NB4 (cell line): ENCODE data around the gene SMTNL1.

Source experiments
- DNase-seq: peaks from one replicate; pipeline ENCODE4 v3.0.0; 2010; ENCODE audit warnings: low read depth
- H3K4me3 ChIP-seq: one replicate; pipeline ENCODE4 v1.5.1; 2011; ENCODE audit warnings: mild to moderate bottlenecking, low read depth, low read length, moderate library complexity
- CTCF ChIP-seq: IDR thresholded peaks from one replicate; pipeline ENCODE4 v1.5.1; 2012; ENCODE audit warnings: low read depth, low read length
- MAX ChIP-seq: IDR thresholded peaks from 2 replicates; pipeline ENCODE4 v1.6.1; 2011; ENCODE audit warnings: low read depth, low read length
- MYC ChIP-seq: IDR thresholded peaks from 2 replicates; pipeline ENCODE4 v1.6.1; 2011; ENCODE audit warnings: low read depth, low read length
- POLR2A ChIP-seq: IDR thresholded peaks from 2 replicates; pipeline ENCODE4 v1.6.1; 2011; ENCODE audit warnings: mild to moderate bottlenecking; ENCODE audit not compliant: insufficient read length; ENCODE audit errors: extremely low read depth

The SMTNL1 gene

DNA sequence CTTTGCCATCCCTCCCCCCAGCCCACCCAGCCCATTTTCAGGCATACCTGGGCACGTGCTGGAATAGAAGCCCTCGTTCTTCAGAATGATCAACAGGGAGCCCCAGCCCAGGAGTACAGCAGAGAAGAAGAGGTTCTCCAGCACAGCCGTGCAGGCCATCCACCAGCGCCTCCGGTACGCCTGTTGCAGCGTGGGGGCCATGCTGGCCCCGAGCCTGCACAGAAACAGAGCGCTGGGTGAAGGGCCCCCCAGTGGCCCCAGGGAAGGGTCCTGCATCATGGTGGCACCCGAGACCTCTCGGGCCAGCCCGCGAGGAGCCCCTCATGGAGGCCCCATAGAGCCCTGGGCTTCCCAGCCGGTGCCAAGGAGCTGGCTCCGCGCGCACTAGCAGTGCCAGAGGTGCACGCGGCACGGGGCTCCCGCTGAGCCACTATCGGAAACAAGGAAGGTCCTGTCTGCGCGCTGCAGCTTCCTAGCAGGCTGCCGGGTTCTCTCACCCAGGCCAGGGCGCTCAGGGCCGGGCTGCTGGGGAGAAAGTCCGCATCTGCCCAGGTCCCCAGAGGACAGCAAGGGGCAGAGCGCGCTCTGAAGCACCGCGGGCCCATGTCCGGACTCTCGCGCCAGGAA is 23.4 kb upstream of the SMTNL1 start:
- peak; percentile 84 for DNase-seq
- TF ChIP-seq MYC = no peak; the same call in 1 of the 2 replicates
- no peak for TF ChIP-seq POLR2A
- no peak for TF ChIP-seq CTCF
- peak; percentile 67 for TF ChIP-seq MAX

DNA sequence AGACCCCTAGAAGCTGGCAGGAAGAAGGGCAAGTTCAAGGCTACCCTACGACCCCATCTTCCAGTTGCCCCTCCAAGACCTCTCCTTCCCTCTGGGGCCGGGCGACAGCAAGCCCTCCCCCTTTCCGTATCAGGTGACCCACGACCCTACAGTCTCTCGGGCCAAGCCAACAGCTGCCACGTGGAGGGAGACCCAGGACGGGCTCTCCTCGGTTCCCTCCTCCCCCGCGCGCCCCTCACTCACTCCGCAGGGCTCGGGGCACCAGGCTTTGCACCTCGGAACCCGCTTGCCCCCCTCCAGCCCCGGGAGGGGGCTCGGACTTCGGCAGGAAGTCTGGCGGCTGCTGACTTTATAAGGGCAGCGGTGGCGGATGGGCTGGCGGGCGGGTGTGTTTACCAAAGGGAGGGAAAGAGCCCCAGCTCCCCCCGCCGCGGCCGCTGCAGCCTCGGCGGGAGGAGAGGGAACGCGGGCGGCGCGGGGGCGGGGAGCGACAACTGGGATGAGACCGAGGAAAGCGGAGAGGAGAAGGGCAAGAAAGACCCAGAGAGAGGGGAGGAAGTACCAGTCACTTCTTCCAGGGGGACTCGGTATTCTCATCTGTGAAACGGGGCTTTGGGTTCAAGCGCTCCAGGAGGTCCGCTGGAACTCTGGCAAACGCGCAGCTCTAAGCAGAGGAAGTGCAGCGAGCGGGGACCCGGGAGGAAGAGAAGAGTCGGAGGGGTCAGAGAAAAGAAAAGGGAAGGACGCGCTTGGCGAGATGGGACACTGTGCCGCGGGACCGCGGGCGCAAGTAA is 22.7 kb upstream of the SMTNL1 start:
- peak; percentile 84 for DNase-seq
- TF ChIP-seq POLR2A = no peak
- TF ChIP-seq CTCF = no peak
- TF ChIP-seq MAX = peak; percentile 85
- peak; percentile 77 for TF ChIP-seq MYC
- peak overlapping the region; percentile 91 for H3K4me3 ChIP-seq

More for the DNA sequence above, 23.4 kb upstream of the SMTNL1 start:
- peak overlapping the region; percentile 91 for H3K4me3 ChIP-seq

DNA sequence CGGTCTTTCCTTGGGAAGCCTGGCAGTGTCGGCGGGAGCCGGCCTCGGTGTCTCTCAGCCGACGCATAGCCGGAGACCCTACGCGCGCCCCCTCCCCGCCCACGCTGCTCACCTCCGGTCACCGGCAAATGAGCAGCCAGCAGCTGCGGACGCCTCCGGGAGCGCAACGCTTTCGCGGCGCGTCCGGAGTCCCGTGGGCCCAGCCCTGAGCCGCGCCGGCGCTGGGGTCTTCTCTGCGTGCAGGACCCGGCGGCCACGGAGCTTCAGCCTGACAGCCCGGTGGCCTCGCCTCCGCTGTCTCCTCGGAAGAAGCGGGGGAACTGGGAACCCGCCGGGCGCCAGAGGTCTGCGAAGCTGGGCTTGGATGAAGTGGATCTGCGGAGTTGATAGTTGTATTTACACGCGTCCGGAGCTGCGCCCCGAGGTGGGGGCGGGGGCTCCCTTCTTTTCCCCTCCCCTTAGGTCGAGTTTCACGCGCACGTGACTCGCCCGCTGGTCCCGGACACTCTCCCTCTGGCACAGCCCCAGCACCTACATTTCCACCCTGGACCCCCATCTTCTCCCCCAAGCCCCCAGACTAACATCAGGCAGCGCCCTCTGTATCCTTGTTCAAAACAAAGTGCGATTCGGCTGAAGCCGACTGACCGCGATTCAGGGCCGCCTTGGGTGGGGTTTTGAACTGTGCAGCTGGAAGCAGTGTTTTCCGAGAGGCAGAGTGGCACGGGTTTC is 21.9 kb upstream of the SMTNL1 start, which contains the start of gene SLC43A1:
TSS of gene SLC43A1 (minus strand) at position 371 of the 729 bp plus-strand sequence. CDS start 1,591 bp downstream, outside the sequence.
- peak; percentile 76 for DNase-seq
- TF ChIP-seq MYC (peak; percentile 80), CTCF (no peak), MAX (peak; percentile 97), POLR2A (peak; percentile 32)
- H3K4me3 ChIP-seq = peak within 1 kb of the TSS; percentile 91

GRCh38 chr11:57516061-57516443 is 21.3 kb upstream of the SMTNL1 start:
- TF ChIP-seq POLR2A (no peak), MAX (no peak), CTCF (no peak), MYC (no peak; the same call in 1 of the 2 replicates)
- DNase-seq = no peak
- peak overlapping the region; percentile 91 for H3K4me3 ChIP-seq

DNA sequence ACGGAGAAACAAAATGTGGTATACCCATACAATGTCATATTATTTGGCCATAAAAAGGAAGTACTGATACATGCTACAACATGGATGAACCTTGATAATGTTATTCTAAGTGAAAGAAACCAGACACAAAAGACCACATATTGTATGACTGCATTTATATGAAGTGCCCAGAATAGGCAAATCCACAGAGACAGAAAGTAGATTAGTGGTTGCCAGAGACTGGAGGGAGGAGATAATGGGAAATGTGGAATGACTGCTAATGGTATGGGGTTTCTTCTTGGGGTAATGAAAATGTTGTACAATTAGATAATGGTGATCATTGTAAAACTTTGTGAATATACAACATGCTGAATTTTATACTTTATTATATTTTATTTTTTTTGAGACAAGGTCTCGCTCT is 16.3 kb upstream of the SMTNL1 start:
- TF ChIP-seq POLR2A (no peak), MAX (no peak), MYC (no peak), CTCF (no peak)
- DNase-seq = no peak
- H3K4me3 ChIP-seq = no peak overlapping the region
